HG02798 (cell line): ENCODE measurements around the gene SORCS2.

Experiments used
- ATAC-seq: cut with Tn5 transposase; IDR thresholded peaks from one replicate; pipeline ENCODE4 v1.9.1; 2021; ENCODE audit warnings: mild to moderate bottlenecking; ENCODE audit not compliant: unreplicated experiment, poor library complexity

SORCS2 gene

DNA sequence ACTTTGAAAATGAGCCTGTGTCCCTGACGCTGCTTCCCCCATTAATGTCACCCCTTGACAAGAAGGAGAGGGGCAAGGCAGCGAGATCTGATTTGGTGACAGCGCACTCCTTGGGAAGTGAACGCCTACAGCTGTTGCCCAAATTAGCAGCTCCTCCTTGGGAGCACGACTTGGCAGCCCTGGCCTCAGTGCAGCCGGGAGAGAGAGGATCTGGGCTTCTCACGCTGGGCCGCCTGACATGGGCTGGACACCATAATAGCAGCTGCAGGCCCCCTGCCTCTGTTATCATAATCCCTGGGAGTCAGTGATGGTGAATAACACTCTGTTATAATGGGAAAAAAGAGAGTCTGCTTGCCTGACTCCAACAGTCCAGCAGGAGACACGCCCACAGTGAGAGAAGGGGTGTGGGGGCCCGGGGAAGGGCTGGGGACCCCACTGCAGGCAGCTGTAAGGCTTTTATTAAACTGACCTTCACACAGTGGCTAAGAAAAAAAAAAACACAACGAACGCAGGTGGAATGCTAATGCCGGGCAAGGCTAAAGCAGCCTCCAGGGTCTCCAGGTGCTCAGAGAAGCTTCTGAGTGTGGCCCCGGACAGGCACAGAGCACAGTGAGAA, 169.1 kb downstream of the SORCS2 start:
- ATAC-seq = no peak

DNA sequence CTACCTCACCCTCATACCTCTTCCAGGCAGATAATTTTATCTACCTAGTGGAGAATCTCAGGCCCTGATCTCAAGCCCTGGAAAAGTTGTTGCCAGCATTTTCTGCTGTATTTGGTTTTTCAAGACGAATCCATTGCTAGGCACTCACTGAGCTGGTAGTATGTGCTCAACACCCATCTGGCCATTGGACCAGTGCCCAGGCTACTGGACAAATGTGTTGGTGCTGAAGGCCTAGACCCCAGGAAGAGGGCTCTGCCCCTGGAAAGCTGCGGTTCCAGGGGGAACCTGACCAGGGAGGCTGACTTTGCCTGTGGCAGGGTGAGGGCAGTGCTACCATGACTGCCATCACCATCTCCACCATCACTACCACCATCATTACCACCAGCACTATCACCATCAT, 170.0 kb downstream of the SORCS2 start:
- no peak for ATAC-seq

GRCh38 chr4:7362862-7363430, 170.6 kb downstream of the SORCS2 start:
- no peak for ATAC-seq

DNA sequence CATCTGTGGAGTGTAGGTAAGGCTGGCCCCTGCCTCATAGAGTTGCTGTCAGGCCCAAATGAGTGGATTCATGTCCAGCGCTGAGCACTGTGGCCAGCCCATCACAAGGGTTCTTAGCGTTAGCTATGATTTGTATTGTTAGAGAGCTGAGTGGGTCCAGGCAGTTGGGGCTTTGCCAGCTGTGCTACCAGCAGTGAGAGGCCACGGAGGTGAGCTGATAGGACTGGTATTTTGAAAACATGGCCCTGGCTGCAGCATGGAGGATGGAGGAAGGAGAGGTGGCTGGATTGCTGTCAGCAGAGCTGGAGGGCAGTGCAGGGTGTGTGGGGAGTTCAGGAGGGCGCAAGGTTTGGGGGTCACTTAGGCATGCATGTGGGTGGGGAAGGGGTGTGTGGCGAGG, 172.6 kb downstream of the SORCS2 start:
- no peak for ATAC-seq

GRCh38 chr4:7365462-7366179, 173.3 kb downstream of the SORCS2 start:
- ATAC-seq = no peak

GRCh38 chr4:7366180-7366945, 174.0 kb downstream of the SORCS2 start:
- ATAC-seq = no peak

DNA sequence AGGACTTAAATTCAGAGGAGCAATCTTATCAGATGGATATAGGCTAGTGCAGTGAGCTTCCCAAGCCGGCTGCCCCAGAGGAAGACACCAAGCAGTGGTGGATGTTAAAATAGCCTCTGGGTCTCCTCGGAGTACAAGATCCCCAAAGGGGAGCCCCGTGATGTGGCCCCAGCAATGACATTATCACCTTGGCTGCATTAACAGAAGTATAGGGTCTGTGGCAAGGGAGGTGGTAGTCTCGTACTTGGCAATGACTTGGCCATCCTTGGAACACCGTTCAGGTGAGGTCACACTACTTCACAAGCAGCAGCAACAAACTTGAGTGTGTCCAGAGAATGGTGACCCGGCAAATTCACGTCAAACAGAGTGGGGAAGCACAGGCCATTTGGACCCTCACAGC, 174.6 kb downstream of the SORCS2 start:
- no peak for ATAC-seq

DNA sequence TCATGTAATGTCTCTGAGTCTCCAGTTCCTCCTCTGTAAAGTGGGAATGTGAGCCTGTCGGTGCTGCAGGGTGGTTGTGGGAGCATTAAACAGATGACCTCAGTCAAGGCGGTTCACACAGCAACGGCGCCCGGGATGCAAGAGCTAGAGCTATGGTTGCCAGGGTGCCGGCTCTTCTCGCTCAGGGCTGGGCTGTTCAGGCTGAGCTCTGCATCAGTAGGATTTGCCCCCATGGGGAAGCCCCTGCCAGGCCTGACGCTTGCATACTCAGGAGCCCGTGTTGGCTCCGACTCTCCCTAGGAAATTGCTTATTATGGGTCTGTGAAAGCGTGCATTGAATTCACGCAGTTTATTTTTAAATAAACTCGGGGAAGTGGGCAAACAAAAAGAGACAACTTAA, 175.1 kb downstream of the SORCS2 start:
- no peak for ATAC-seq

- no peak for ATAC-seq
Observed at GRCh38 chr4:7367864-7368277, 175.5 kb downstream of the SORCS2 start.

GRCh38 chr4:7368296-7368695, 176.0 kb downstream of the SORCS2 start:
- ATAC-seq = no peak

DNA sequence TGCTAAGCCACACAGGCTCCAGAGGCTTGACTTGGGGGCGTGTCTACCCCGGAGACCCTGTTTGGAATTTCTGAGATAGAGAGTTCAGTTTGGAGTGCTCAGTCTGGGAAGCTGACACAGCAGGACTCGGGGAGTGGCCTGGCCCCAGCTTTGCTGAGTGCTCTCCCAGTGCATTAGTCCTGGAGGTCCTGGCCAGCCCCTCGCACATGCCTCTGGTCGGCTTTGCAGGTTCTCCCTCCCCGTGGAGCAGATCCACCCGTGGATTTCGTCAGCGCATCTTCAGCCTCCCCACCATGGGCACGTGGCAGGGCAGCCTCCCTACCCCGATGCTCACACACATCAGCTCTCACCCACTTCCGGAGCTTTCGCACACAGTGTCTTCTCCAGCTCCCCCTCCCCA, 177.2 kb downstream of the SORCS2 start:
- ATAC-seq = no peak

GRCh38 chr4:7370038-7370437, 177.7 kb downstream of the SORCS2 start:
- no peak for ATAC-seq

- no peak for ATAC-seq
Observed at GRCh38 chr4:7371210-7371941, 179.0 kb downstream of the SORCS2 start.

DNA sequence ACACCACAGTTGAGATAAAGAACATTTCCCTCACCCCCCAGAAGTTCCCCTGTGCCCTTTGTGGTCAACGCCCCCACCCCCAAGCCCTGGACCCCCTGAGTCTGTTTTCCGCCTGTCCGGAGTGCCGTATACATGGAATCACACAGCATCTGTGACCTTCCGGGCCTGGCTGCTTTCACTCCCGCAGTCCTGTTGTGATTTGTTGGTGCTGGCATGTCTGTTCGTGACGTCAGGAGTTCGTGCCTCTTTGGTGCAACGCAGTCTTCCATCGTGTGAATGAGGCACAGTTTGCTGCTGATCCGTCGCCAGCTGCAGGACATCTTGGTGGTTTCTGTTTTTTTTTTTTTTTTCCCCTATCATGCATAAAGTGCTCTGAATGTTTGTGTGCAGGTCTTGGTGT, 180.3 kb downstream of the SORCS2 start:
- no peak for ATAC-seq

DNA sequence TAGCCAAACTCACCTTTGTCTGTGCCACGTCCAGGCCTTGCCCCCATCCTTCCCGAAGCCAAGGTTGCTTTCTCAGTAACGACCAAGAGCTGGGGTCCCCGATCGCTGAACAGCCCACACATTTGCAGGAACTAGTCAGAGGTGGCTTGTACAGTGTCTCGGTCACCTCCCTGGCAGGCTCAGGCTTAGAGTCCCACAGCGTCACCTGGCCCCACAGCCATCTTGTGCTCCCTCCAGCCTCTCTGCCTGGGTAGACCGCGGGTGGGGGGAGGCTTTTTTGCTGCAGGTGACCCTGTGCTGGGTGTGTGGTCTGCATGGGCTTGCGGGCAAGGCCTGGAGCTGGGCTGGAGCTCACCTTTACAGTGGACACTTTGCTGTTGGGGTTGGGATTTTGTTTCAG, 182.2 kb downstream of the SORCS2 start:
- ATAC-seq = no peak

GRCh38 chr4:7375427-7375826, 183.1 kb downstream of the SORCS2 start:
- no peak for ATAC-seq

GRCh38 chr4:7377223-7377865, 185.0 kb downstream of the SORCS2 start:
- no peak for ATAC-seq

- ATAC-seq = no peak
Observed at GRCh38 chr4:7379186-7379585, 186.8 kb downstream of the SORCS2 start.

DNA sequence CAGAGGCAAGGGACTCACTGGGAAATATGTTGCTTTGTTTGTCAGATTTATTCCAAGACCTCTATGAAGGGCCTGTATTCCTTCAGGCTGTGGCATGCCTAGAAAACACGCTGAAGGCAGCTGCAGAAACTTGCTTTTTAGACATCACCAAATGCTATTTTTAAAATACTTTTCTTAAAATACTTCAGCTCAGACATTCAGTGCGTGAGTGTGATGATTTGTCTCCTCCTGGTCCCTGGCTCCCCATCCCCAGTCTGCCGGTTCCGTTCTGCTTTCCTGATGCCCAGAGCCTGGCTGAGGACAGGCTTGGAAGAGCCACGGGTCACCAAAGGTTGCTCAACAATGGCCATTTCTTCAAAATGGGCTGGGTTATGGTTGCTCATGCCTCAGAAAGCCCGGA, 187.4 kb downstream of the SORCS2 start:
- no peak for ATAC-seq
